Body of pancreas (tissue), 4 donors: ENCODE data around the gene GRSF1. TPM values are rescaled to one million over a fixed set of nuclear protein-coding genes. Genes with fewer than 3 reads are reported as not detected.
A peak's percentile ranks its signal among the peaks of the same experiment; 100 is the strongest.

Experiments used
- ATAC-seq: fragments of 150-250 bp; one replicate; pipeline ENCODE4 v1.9.1; 2016
- DNase-seq, 4 donors: peaks; one replicate each; pipeline ENCODE4 v3.0.0-alpha.2; 2019
- H3K27ac ChIP-seq, 4 donors: fragments of 200-600 bp; sonication (generic); 1 replicate in 3 of 4; 2 replicates in 1 of 4; pipeline versions ENCODE4 v1.5.1 to v1.6.1; 2016 to 2019; ENCODE audit warnings: mild to moderate bottlenecking in 1 of 4, mixed read lengths in 1 of 4, moderate library complexity in 1 of 4
- H3K27me3 ChIP-seq, 2 donors: fragments of 200-600 bp; sonication (generic); one replicate each; pipeline ENCODE4 v1.6.0; 2016; ENCODE audit warnings: mild to moderate bottlenecking in 1 of 2
- H3K36me3 ChIP-seq, 2 donors: fragments of 200-600 bp; sonication (generic); replicated peaks in 1 of 2; 2 replicates each; pipeline ENCODE4 v1.5.1; 2016; ENCODE audit warnings: low read depth in 2 of 2; ENCODE audit not compliant: insufficient read depth in 1 of 2
- H3K4me1 ChIP-seq: fragments of 200-600 bp; sonication (generic); one replicate; pipeline ENCODE4 v1.6.0; 2016
- H3K4me3 ChIP-seq, 2 donors: fragments of 200-600 bp; sonication (generic); 1 replicate in 1 of 2; 2 replicates in 1 of 2; pipeline ENCODE4 v1.5.1; 2016 to 2019
- H3K9me3 ChIP-seq, 3 donors: fragments of 200-600 bp; sonication (generic); 1 replicate in 2 of 3; 2 replicates in 1 of 3; pipeline ENCODE4 v1.5.1; 2016
- POLR2A ChIP-seq, 3 donors: fragments of 450-650 bp; IDR thresholded peaks; one replicate each; pipeline ENCODE4 v1.6.1; 2016; ENCODE audit warnings: antibody characterized with exemption in 3 of 3, mild to moderate bottlenecking in 2 of 3
- WGBS, 2 donors: methylation state at CpG; one replicate each; pipeline ENCODE4 v1.1.5; 2017; 5-methylcytosine and 5-hydroxymethylcytosine counted together
- intact Hi-C: fragments of 100-400 bp; cut with DNase I; formaldehyde crosslinking; loops from one replicate; pipeline ENCODE4 v1.15.1; 2023
- total RNA-seq, 2 donors: library from RNA; depleted of rRNA; stranded (reverse); fragments of >200 nt; gene quantifications; one replicate each; pipeline ENCODE4 v1.1.0, GENCODE V29; 2016
- TF ChIP-seq, protein P1 (sequence below), 7 experiments: fragments of 450-650 bp in 4 of 7; fragments of 200-600 bp in 3 of 7; sonication (generic) in 3 of 7; IDR thresholded peaks; one replicate each; pipeline ENCODE4 v1.5.1; 2016 to 2019; ENCODE audit warnings: antibody characterized with exemption in 7 of 7

GRSF1 gene
- total RNA-seq, 2 donors from 2014 or later, result 33.0 to 38.7 TPM

GRCh38 chr4:70838666-70839588 lies 763 bp downstream of the GRSF1 start:
- DNase-seq (peak; percentile 65 to 76 (median 67)), ATAC-seq (peak; percentile 72)
- intact Hi-C loops, result no loop called here
- no peaks in the 10 kb centered on the region for H3K9me3 ChIP-seq
- peak overlapping the region; percentile 56 to 98 (median 96) for H3K27ac ChIP-seq
- TF ChIP-seq POLR2A (IDR thresholded peaks at IDR 0.05), result peak in 2 of 3 donors; percentile 40 to 48
- TF ChIP-seq, protein P1, sequence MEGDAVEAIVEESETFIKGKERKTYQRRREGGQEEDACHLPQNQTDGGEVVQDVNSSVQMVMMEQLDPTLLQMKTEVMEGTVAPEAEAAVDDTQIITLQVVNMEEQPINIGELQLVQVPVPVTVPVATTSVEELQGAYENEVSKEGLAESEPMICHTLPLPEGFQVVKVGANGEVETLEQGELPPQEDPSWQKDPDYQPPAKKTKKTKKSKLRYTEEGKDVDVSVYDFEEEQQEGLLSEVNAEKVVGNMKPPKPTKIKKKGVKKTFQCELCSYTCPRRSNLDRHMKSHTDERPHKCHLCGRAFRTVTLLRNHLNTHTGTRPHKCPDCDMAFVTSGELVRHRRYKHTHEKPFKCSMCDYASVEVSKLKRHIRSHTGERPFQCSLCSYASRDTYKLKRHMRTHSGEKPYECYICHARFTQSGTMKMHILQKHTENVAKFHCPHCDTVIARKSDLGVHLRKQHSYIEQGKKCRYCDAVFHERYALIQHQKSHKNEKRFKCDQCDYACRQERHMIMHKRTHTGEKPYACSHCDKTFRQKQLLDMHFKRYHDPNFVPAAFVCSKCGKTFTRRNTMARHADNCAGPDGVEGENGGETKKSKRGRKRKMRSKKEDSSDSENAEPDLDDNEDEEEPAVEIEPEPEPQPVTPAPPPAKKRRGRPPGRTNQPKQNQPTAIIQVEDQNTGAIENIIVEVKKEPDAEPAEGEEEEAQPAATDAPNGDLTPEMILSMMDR (IDR thresholded peaks at IDR 0.05), result no peak
- H3K27me3 ChIP-seq, result no peaks in the 10 kb centered on the region
- 0% methylated on average over 15 to 75 of the region's 80 CpGs for WGBS, 2 donors
- peak overlapping the region; percentile 76 to 86 for H3K4me3 ChIP-seq
- peaks cover 0 to 6% of the 10 kb centered on the region in 2 donors for H3K36me3 ChIP-seq
- H3K4me1 ChIP-seq, result peaks cover 36% of the 10 kb centered on the region

GRCh38 chr4:70838204-70838603 lies 1.5 kb downstream of the GRSF1 start:
- Histone ChIP-seq H3K36me3 (peaks cover 0 to 6% of the 10 kb centered on the region in 2 donors), H3K27ac (peak overlapping the region in 3 of 4 donors; percentile 95 to 98 (median 96)), H3K4me1 (peaks cover 36% of the 10 kb centered on the region), H3K9me3 (no peaks in the 10 kb centered on the region), H3K27me3 (no peaks in the 10 kb centered on the region), H3K4me3 (peak overlapping the region in 1 of 2 donors; percentile 86)
- TF ChIP-seq, protein P1 (IDR thresholded peaks at IDR 0.05), result no peak
- no peak for TF ChIP-seq POLR2A (IDR thresholded peaks at IDR 0.05)
- DNase-seq (no peak), ATAC-seq (no peak)
- 8 to 27% methylated on average over 4 of the region's 4 CpGs for WGBS, 2 donors
- intact Hi-C loops, result no loop called here

GRCh38 chr4:70836081-70836480 lies 3.6 kb downstream of the GRSF1 start:
- H3K9me3 ChIP-seq, result no peaks in the 10 kb centered on the region
- WGBS, 2 donors, result 39 to 56% methylated on average over 2 of the region's 2 CpGs
- H3K4me3 ChIP-seq, result no peak overlapping the region
- DNase-seq (no peak), ATAC-seq (no peak)
- H3K36me3 ChIP-seq, result peaks cover 0 to 18% of the 10 kb centered on the region in 2 donors
- H3K27ac ChIP-seq, result no peak overlapping the region
- TF ChIP-seq POLR2A (IDR thresholded peaks at IDR 0.05), result no peak
- TF ChIP-seq, protein P1 (IDR thresholded peaks at IDR 0.05), result no peak
- no peaks in the 10 kb centered on the region for H3K27me3 ChIP-seq
- intact Hi-C loops, result no loop called here
- peaks cover 27% of the 10 kb centered on the region for H3K4me1 ChIP-seq

- Histone ChIP-seq H3K9me3 (no peaks in the 10 kb centered on the region), H3K4me1 (peaks cover 27% of the 10 kb centered on the region), H3K27me3 (no peaks in the 10 kb centered on the region), H3K4me3 (no peak overlapping the region), H3K36me3 (peaks cover 0 to 27% of the 10 kb centered on the region in 2 donors), H3K27ac (no peak overlapping the region)
- TF ChIP-seq POLR2A (IDR thresholded peaks at IDR 0.05), result no peak
- WGBS, 2 donors, result 95 to 100% methylated on average over 1 of the region's 1 CpG
- DNase-seq (no peak), ATAC-seq (no peak)
- intact Hi-C loops, result no loop called here
These were observed 6.0 kb downstream of the GRSF1 start for GRCh38 chr4:70833675-70834074.

- Histone ChIP-seq H3K4me3 (no peak overlapping the region), H3K27ac (no peak overlapping the region), H3K4me1 (peaks cover 5% of the 10 kb centered on the region), H3K36me3 (peaks cover 0 to 36% of the 10 kb centered on the region in 2 donors), H3K27me3 (no peaks in the 10 kb centered on the region), H3K9me3 (no peaks in the 10 kb centered on the region)
- DNase-seq (no peak), ATAC-seq (no peak)
- intact Hi-C loops, result no loop called here
- WGBS, 2 donors, result 85 to 93% methylated on average over 4 of the region's 4 CpGs
- TF ChIP-seq, protein P1 (IDR thresholded peaks at IDR 0.05), result no peak
- TF ChIP-seq POLR2A (IDR thresholded peaks at IDR 0.05), result no peak
These were observed 8.4 kb downstream of the GRSF1 start for GRCh38 chr4:70831293-70831692.
